ENCODE results near the gene PPP1CA.

- TF ChIP-seq CTCF (IDR thresholded peaks at IDR 0.05), result no peak
- TF ChIP-seq POLR2A (IDR thresholded peaks at IDR 0.05), result no peak
These were observed 29.9 kb upstream of the PPP1CA start for GRCh38 chr11:67431346-67432249.

All from lower leg skin (tissue), 3 donors.